ENCODE results near the gene SPECC1.

- TF ChIP-seq CTCF (IDR thresholded peaks at IDR 0.05; ENCODE audit: insufficient read depth, low read length) (no peak), POLR2AphosphoS5 (IDR thresholded peaks at IDR 0.05; ENCODE audit: low read depth) (no peak), REST (IDR thresholded peaks at IDR 0.05; ENCODE audit: insufficient replicate concordance, low read depth) (no peak), SPI1 (IDR thresholded peaks at IDR 0.05; ENCODE audit: borderline replicate concordance, low read depth) (no peak), GABPA (IDR thresholded peaks at IDR 0.05; ENCODE audit: low read depth) (no peak)
Observed at GRCh38 chr17:20191056-20191455, 181.9 kb downstream of the SPECC1 start.

Data from HL-60 (cell line).